IMR-90 (cell line): ENCODE data around the gene MEF2C. TPM values are rescaled to one million over a fixed set of nuclear protein-coding genes. Genes with fewer than 3 reads are reported as not detected.

ENCODE experiments used
- ATAC-seq: fragments of 200-7000 bp; cut with Tn5 transposase; 2 replicates; pipeline ENCODE4 v1.9.1; 2020; ENCODE audit warnings: low read depth, mild to moderate bottlenecking, moderate library complexity
- BruUV-seq: library from RNA; stranded (reverse); fragments of 400-500 nt; replicated peaks from 2 replicates; lab custom pipeline; 2021; lab: Mats Ljungman, UMichigan
- CTCF ChIA-PET: fragments of 300-600 bp; formaldehyde crosslinking; extraction: SDS; loops from one replicate; lab custom pipeline; 2021; ENCODE audit warnings: antibody characterized with exemption; lab: Yijun Ruan, JAX
- POLR2A ChIA-PET: fragments of 300-600 bp; sonication (Branson Sonifier 250); formaldehyde crosslinking; loops from one replicate; lab custom pipeline; 2022; ENCODE audit warnings: antibody characterized with exemption; ENCODE audit not compliant: unreplicated experiment; lab: Charles Lee
- DNase-seq: peaks from one replicate; pipeline ENCODE4 v3.0.0; 2013
- H2AFZ ChIP-seq: replicated peaks from 2 replicates; pipeline ENCODE3; 2013; ENCODE audit warnings: low read length, mild to moderate bottlenecking; ENCODE audit not compliant: poor library complexity
- H2AK5ac ChIP-seq: 2 replicates; pipeline ENCODE4 v1.6.1; 2013; ENCODE audit warnings: low read depth, low read length, inconsistent platforms
- H2AK9ac ChIP-seq: replicated peaks from 2 replicates; pipeline ENCODE3; 2013; ENCODE audit warnings: mild to moderate bottlenecking, low read depth, low read length, moderate library complexity; ENCODE audit not compliant: poor library complexity
- H2BK120ac ChIP-seq: 2 replicates; pipeline ENCODE4 v1.6.1; 2013; ENCODE audit warnings: low read depth, low read length, inconsistent platforms
- H2BK15ac ChIP-seq: 3 replicates; pipeline ENCODE4 v1.6.1; 2013; ENCODE audit warnings: low read depth, low read length, inconsistent platforms
- H2BK20ac ChIP-seq: 2 replicates; pipeline ENCODE4 v1.6.1; 2013; ENCODE audit warnings: low read depth, mild to moderate bottlenecking, inconsistent platforms, low read length, moderate library complexity
- H2BK5ac ChIP-seq: 2 replicates; pipeline ENCODE4 v1.6.1; 2013; ENCODE audit warnings: mild to moderate bottlenecking, low read depth, low read length, inconsistent platforms; ENCODE audit not compliant: poor library complexity, severe bottlenecking
- H3K14ac ChIP-seq: replicated peaks from 2 replicates; pipeline ENCODE4 v1.6.1; 2013; ENCODE audit warnings: low read depth, low read length, inconsistent platforms
- H3K18ac ChIP-seq: 2 replicates; pipeline ENCODE4 v1.6.1; 2013; ENCODE audit warnings: low read depth, low read length, control low read depth
- H3K23ac ChIP-seq: 2 replicates; pipeline ENCODE4 v1.6.1; 2013; ENCODE audit warnings: low read depth, low read length, inconsistent platforms
- H3K27ac ChIP-seq: 2 replicates; pipeline ENCODE4 v1.5.1; 2013; ENCODE audit warnings: mild to moderate bottlenecking, control low read depth, low read length; ENCODE audit not compliant: insufficient read depth
- H3K27me3 ChIP-seq: 2 replicates; pipeline ENCODE4 v1.6.1; 2013; ENCODE audit warnings: low read length; ENCODE audit not compliant: control insufficient read depth, insufficient read depth
- H3K36me3 ChIP-seq: 2 replicates; pipeline ENCODE4 v1.6.1; 2013; ENCODE audit warnings: low read length, mixed read lengths; ENCODE audit not compliant: control insufficient read depth, insufficient read depth
- H3K4ac ChIP-seq: 2 replicates; pipeline ENCODE4 v1.6.1; 2013; ENCODE audit warnings: low read depth, low read length, inconsistent platforms
- H3K4me1 ChIP-seq: 2 replicates; pipeline ENCODE4 v1.6.1; 2013; ENCODE audit warnings: low read length, mixed read lengths; ENCODE audit not compliant: control insufficient read depth, insufficient read depth
- H3K4me2 ChIP-seq: 2 replicates; pipeline ENCODE4 v1.6.1; 2013; ENCODE audit warnings: low read depth, mild to moderate bottlenecking, control low read depth, low read length, moderate library complexity
- H3K4me3 ChIP-seq: 2 replicates; pipeline ENCODE4 v1.5.1; 2013; ENCODE audit warnings: low read depth, mild to moderate bottlenecking, control low read depth, low read length, moderate library complexity; ENCODE audit not compliant: insufficient read depth
- H3K56ac ChIP-seq: 2 replicates; pipeline ENCODE4 v1.6.1; 2013; ENCODE audit warnings: low read length, inconsistent platforms; ENCODE audit not compliant: insufficient read depth; ENCODE audit errors: extremely low read depth
- H3K79me1 ChIP-seq, 2 experiments: 2 replicates each; pipeline ENCODE4 v1.6.1; 2013; ENCODE audit warnings: low read length in 2 of 2, inconsistent platforms in 1 of 2, low read depth in 1 of 2
- H3K9ac ChIP-seq: 2 replicates; pipeline ENCODE4 v1.6.1; 2013; ENCODE audit warnings: low read depth, low read length, control low read depth
- H3K9me1 ChIP-seq: 2 replicates; pipeline ENCODE4 v1.6.1; 2013; ENCODE audit warnings: low read length, inconsistent platforms; ENCODE audit not compliant: insufficient read depth
- H3K9me3 ChIP-seq: 2 replicates; pipeline ENCODE4 v1.6.1; 2013; ENCODE audit warnings: low read length; ENCODE audit not compliant: control insufficient read depth, insufficient read depth
- H4K20me1 ChIP-seq: 2 replicates; pipeline ENCODE4 v1.6.1; 2013; ENCODE audit warnings: low read length, inconsistent platforms; ENCODE audit not compliant: insufficient read depth
- H4K5ac ChIP-seq: 2 replicates; pipeline ENCODE4 v1.6.1; 2013; ENCODE audit warnings: mild to moderate bottlenecking, low read depth, low read length, control low read depth
- H4K8ac ChIP-seq, 2 experiments: 2 replicates each; pipeline ENCODE4 v1.6.1; 2013; ENCODE audit warnings: low read depth in 2 of 2, low read length in 2 of 2, control low read depth in 1 of 2, inconsistent platforms in 1 of 2
- H4K91ac ChIP-seq: 2 replicates; pipeline ENCODE4 v1.6.1; 2013; ENCODE audit warnings: low read depth, low read length, inconsistent platforms; ENCODE audit not compliant: insufficient read depth
- BHLHE40 ChIP-seq: fragments of 150-350 bp; IDR thresholded peaks from 2 replicates; pipeline ENCODE4 v1.6.1; 2016; ENCODE audit warnings: mild to moderate bottlenecking, low read depth, low read length
- CEBPB ChIP-seq: IDR thresholded peaks from 2 replicates; pipeline ENCODE4 v1.6.1; 2012; ENCODE audit warnings: low read depth, low read length, improper control_type of control experiment
- FOS ChIP-seq: fragments of 150-350 bp; IDR thresholded peaks from 2 replicates; pipeline ENCODE4 v1.6.1; 2016; ENCODE audit warnings: low read depth, low read length
- MAFK ChIP-seq: IDR thresholded peaks from 2 replicates; pipeline ENCODE4 v1.6.1; 2012; ENCODE audit warnings: low read depth, low read length, improper control_type of control experiment
- MAZ ChIP-seq: IDR thresholded peaks from 2 replicates; pipeline ENCODE4 v1.6.1; 2012; ENCODE audit warnings: low read depth, mild to moderate bottlenecking, low read length, improper control_type of control experiment, moderate library complexity, borderline replicate concordance
- MXI1 ChIP-seq: IDR thresholded peaks from 2 replicates; pipeline ENCODE4 v1.6.1; 2012; ENCODE audit warnings: low read depth, mild to moderate bottlenecking, low read length, moderate library complexity, borderline replicate concordance
- NFE2L2 ChIP-seq: fragments of 150-350 bp; IDR thresholded peaks from 2 replicates; pipeline ENCODE4 v1.6.1; 2016; ENCODE audit warnings: low read depth, mild to moderate bottlenecking, low read length
- POLR2A ChIP-seq: IDR thresholded peaks from 2 replicates; pipeline ENCODE4 v1.6.1; 2012; ENCODE audit warnings: mild to moderate bottlenecking, low read depth, low read length
- RAD21 ChIP-seq: IDR thresholded peaks from 2 replicates; pipeline ENCODE4 v1.6.1; 2012; ENCODE audit warnings: low read length, improper control_type of control experiment
- RCOR1 ChIP-seq: IDR thresholded peaks from 2 replicates; pipeline ENCODE4 v1.6.1; 2012; ENCODE audit warnings: mild to moderate bottlenecking, low read length, improper control_type of control experiment; ENCODE audit not compliant: insufficient replicate concordance
- RFX5 ChIP-seq: IDR thresholded peaks from 2 replicates; pipeline ENCODE4 v1.8.0; 2012; ENCODE audit warnings: low read depth, mild to moderate bottlenecking, low read length, moderate library complexity
- SMC3 ChIP-seq: fragments of 150-350 bp; IDR thresholded peaks from 2 replicates; pipeline ENCODE4 v1.6.1; 2016; ENCODE audit warnings: low read depth, mild to moderate bottlenecking, antibody characterized with exemption, low read length, moderate library complexity
- WGBS, 2 experiments: methylation state at CpG; one replicate each; pipeline versions ENCODE4 v1.1.5 to v1.1.7; 2013; ENCODE audit warnings: missing lambda C conversion rate in 2 of 2; ENCODE audit not compliant: insufficient read length in 1 of 2; ENCODE audit errors: extremely low coverage in 2 of 2; 5-methylcytosine and 5-hydroxymethylcytosine counted together
- dilution Hi-C: fragments of 300-500 bp; cut with HindIII; formaldehyde crosslinking; loops from one replicate; pipeline ENCODE4 v1.14.3; 2018; ENCODE audit warnings: low sequenced_read_pairs; ENCODE audit not compliant: unreplicated experiment
- in situ Hi-C: fragments of 300-500 bp; cut with MboI; formaldehyde crosslinking; loops from 3 replicates; pipeline ENCODE4 v1.14.3; 2019; ENCODE audit warnings: low sequenced_read_pairs, inconsistent platforms, mixed read lengths
- intact Hi-C: fragments of 100-400 bp; cut with micrococcal nuclease; formaldehyde crosslinking; loops from 2 replicates; pipeline ENCODE4 v1.10.0; 2022
- polyA plus RNA-seq, 3 experiments: library from polyadenylated mRNA; depleted of rRNA; stranded (reverse); fragments of >200 nt; gene quantifications; 2 replicates each; pipeline ENCODE4 v1.2.3, GENCODE V29; 2012; ENCODE audit warnings: low replicate concordance in 1 of 3
- total RNA-seq: library from RNA; depleted of rRNA; stranded (reverse); fragments of >200 nt; gene quantifications from 2 replicates; pipeline ENCODE4 v1.2.3, GENCODE V29; 2012
- TF ChIP-seq, protein P1 (sequence below): fragments of 150-350 bp; IDR thresholded peaks from 2 replicates; pipeline ENCODE4 v1.6.1; 2017; ENCODE audit warnings: mild to moderate bottlenecking, antibody characterized with exemption, low read length, low read depth

MEF2C gene
- total and polyA plus RNA-seq, 2 of the 4 experiments (the other 2 are of a cell fraction), result 1.5 to 6.8 TPM

DNA sequence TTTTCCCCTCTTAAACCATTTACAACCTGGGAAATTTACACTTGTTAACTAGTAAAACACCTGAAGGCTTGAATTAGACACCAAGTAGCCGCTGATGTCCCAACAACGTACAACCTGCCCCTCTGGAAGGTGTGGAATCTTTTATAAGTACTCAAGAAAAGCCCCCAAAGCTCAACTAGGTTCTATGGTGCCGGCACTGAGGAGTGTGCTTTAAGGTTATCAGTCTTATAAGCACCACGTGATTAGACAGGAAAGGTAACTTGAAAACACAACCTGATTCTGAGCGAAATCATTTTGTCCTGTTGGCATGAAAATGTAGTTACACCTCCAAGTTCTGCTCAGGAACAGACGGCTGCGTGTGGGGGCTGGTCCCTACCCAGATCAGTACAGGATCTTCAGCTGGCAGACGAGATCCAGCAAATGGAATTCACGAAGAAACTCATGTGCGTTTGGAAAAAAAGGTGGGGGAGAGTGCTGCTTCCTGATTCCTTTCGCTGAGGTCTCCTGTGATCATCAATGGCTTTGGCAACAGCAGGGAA lies 195.5 kb downstream of the MEF2C start (continued):
- TF ChIP-seq, protein P1, sequence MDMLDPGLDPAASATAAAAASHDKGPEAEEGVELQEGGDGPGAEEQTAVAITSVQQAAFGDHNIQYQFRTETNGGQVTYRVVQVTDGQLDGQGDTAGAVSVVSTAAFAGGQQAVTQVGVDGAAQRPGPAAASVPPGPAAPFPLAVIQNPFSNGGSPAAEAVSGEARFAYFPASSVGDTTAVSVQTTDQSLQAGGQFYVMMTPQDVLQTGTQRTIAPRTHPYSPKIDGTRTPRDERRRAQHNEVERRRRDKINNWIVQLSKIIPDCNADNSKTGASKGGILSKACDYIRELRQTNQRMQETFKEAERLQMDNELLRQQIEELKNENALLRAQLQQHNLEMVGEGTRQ, result no peak
- TF ChIP-seq BHLHE40 (no peak), SMC3 (no peak), RFX5 (no peak)

DNA sequence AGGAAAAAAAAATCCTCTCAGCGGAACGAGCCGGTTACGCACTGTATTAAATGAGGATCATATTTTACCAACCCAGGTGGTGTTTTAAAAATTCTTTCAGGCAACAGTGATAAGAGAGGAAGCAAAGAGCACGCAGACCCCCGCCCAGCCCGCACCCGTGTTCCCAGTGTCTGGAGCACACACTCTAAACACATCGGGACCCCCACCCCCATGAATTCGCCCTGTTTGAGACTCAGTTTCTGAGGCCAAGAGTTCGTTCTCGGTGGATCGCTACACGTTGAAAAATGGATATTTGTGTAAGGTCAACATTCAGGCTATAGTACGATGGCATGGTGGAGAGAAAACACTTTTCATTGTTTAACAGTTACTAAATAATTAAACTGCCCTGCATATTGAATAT lies 196.3 kb downstream of the MEF2C start:
- in situ Hi-C loops, result loop anchor here (5.0 to 10.0 kb wide), 3 partner anchors 544 to 1262 kb away; no protein-coding TSS in a partner anchor
- Histone ChIP-seq H3K4me1 (0 out of 2 replicates have a peak, but pooled peaks cover 2% of the 10 kb centered on the region), H4K91ac (no peak overlapping the region), H4K8ac (no peak overlapping the region), H2BK5ac (no peak overlapping the region), H3K4me3 (no peak overlapping the region), H3K4ac (no peak overlapping the region), H3K23ac (no peak overlapping the region), H2BK120ac (no peak overlapping the region), H4K5ac (no peak overlapping the region), H3K9me1 (no peaks in the 10 kb centered on the region), H3K9me3 (peaks cover 8% of the 10 kb centered on the region), H3K14ac (no peak overlapping the region), H3K56ac (no peak overlapping the region), H2AK5ac (no peak overlapping the region), H2AK9ac (no peak overlapping the region), H3K9ac (no peak overlapping the region), H3K4me2 (no peak overlapping the region), H3K18ac (no peak overlapping the region), H2BK20ac (no peak overlapping the region), H4K20me1 (no peaks in the 10 kb centered on the region), H3K36me3 (no peaks in the 10 kb centered on the region), H3K79me1 (no peaks in the 10 kb centered on the region), H3K27ac (no peak overlapping the region), H2AFZ (no peak overlapping the region), H2BK15ac (no peak overlapping the region), H3K27me3 (peaks cover 90% of the 10 kb centered on the region)
- ATAC-seq (no peak), DNase-seq (no peak)
- dilution Hi-C loops, result no loop called here
- intact Hi-C loops, result no loop called here
- POLR2A ChIA-PET, result no interaction called here
- no CpG with 5 or more reads among the region's 15 CpGs for WGBS, 2 experiments
- TF ChIP-seq, protein P1, result no peak
- TF ChIP-seq RFX5 (no peak), RAD21 (no peak), SMC3 (no peak), RCOR1 (no peak), MAZ (no peak), MXI1 (no peak), CEBPB (no peak), BHLHE40 (no peak), NFE2L2 (no peak), FOS (no peak), MAFK (no peak), POLR2A (no peak)
- CTCF ChIA-PET, result no interaction called here
- no TSS peak for BruUV-seq
